Measurements from ENCODE around the gene PITX1. TPM values are rescaled to one million over a fixed set of nuclear protein-coding genes. Genes with fewer than 3 reads are reported as not detected.

Gene PITX1
- total RNA-seq, 1 experiment from 2014 or later = 31.0 TPM

GRCh38 chr5:135048930-135049329, 14.9 kb upstream of the PITX1 start:
- Histone ChIP-seq H2AFZ (ENCODE audit: low read depth, low read length, poor library complexity, severe bottlenecking) (no peak overlapping the region), H3K4me1 (ENCODE audit: control insufficient read depth in 1 of 2, insufficient read depth in 2 of 2, low read length in 2 of 2) (peaks cover 0 to 8% of the 10 kb centered on the region in 2 experiments; a peak in 1 of 4 replicates), H4K20me1 (ENCODE audit: insufficient read depth) (no peaks in the 10 kb centered on the region), H3K9me2 (ENCODE audit: insufficient read depth) (no peaks in the 10 kb centered on the region), H3K4me3 (replicated peaks in 1 of 2; ENCODE audit: low read depth in 1 of 2, low read length in 2 of 2) (no peak overlapping the region), H3K4me2 (ENCODE audit: low read length) (no peak overlapping the region), H3K27me3 (ENCODE audit: insufficient read depth, low read length) (no peaks in the 10 kb centered on the region), H3K36me3 (ENCODE audit: control insufficient read depth in 1 of 2, insufficient read depth in 2 of 2, low read length in 2 of 2) (no peaks in the 10 kb centered on the region), H3K9me3 (ENCODE audit: control insufficient read depth in 1 of 2, insufficient read depth in 1 of 2, low read depth in 1 of 2, low read length in 2 of 2) (no peaks in the 10 kb centered on the region), H3K9ac (ENCODE audit: low read length) (no peak overlapping the region), H3K27ac (ENCODE audit: low read depth, low read length) (no peak overlapping the region), H3K79me2 (ENCODE audit: insufficient read depth, low read length) (no peaks in the 10 kb centered on the region)
- ATAC-seq = no peak
- RAD21 ChIA-PET (ENCODE audit: low non-redundant PET in 1 of 2, low total read pairs in 2 of 2, uncharacterized antibody in 2 of 2, unreplicated experiment in 2 of 2) = no interaction called here
- CTCF ChIA-PET = no interaction called here
- POLR2A ChIA-PET = no interaction called here
- BruUV-seq (replicated peaks) = no TSS peak
- TF ChIP-seq ZBTB33 (IDR thresholded peaks at IDR 0.05; ENCODE audit: extremely low read depth, insufficient replicate concordance, low read length) (no peak), ZNF274 (IDR thresholded peaks at IDR 0.05; ENCODE audit: low read depth, low read length) (no peak), EGR1 (IDR thresholded peaks at IDR 0.05; ENCODE audit: low read depth) (no peak), TCF7L2 (IDR thresholded peaks at IDR 0.05; ENCODE audit: borderline replicate concordance, extremely low read depth, insufficient read depth, insufficient read length) (no peak), CEBPB (IDR thresholded peaks at IDR 0.05; ENCODE audit: low read depth) (no peak), JUND (IDR thresholded peaks at IDR 0.05) (no peak), CTCF (IDR thresholded peaks at IDR 0.05 in 2 of 3, conservative IDR thresholded peaks at IDR 0.05 in 1 of 3; ENCODE audit: borderline replicate concordance in 1 of 3, insufficient read depth in 1 of 3, low read depth in 2 of 3, low read length in 2 of 3) (no peak), SRF (IDR thresholded peaks at IDR 0.05; ENCODE audit: low read depth) (no peak), EZH2 (IDR thresholded peaks at IDR 0.05) (no peak), POLR2A (IDR thresholded peaks at IDR 0.05; ENCODE audit: borderline replicate concordance, extremely low read depth, insufficient read depth, insufficient read length) (no peak), CBX3 (IDR thresholded peaks at IDR 0.05; ENCODE audit: low read depth) (no peak), POLR2AphosphoS5 (IDR thresholded peaks at IDR 0.05; ENCODE audit: low read depth, low read length) (no peak), MAX (IDR thresholded peaks at IDR 0.05) (no peak), FOSL1 (IDR thresholded peaks at IDR 0.05; ENCODE audit: low read depth) (no peak), REST (IDR thresholded peaks at IDR 0.05; ENCODE audit: low read depth) (no peak), RAD21 (IDR thresholded peaks at IDR 0.05; ENCODE audit: low read depth) (no peak), ELF1 (IDR thresholded peaks at IDR 0.05; ENCODE audit: borderline replicate concordance, low read depth) (no peak), ATF3 (IDR thresholded peaks at IDR 0.05) (no peak)
- no peak for DNase-seq (ENCODE audit: low read depth, low spot score)
- intact Hi-C loops (cut with micrococcal nuclease) = no loop called here
